Transverse colon (tissue), 4 donors: ENCODE results near the gene ASB4. TPM values are rescaled to one million over a fixed set of nuclear protein-coding genes. Genes with fewer than 3 reads are reported as not detected.
A peak's percentile ranks its signal among the peaks of the same experiment; 100 is the strongest.

Experiments
- DNase-seq: peaks from one replicate; pipeline ENCODE4 v3.0.0-alpha.2; 2019
- H3K27ac ChIP-seq, 4 donors: fragments of 200-600 bp; sonication (generic); 2 replicates each; pipeline ENCODE4 v1.5.1; 2016 to 2018; ENCODE audit warnings: inconsistent platforms in 4 of 4
- H3K27me3 ChIP-seq: fragments of 200-600 bp; sonication (generic); 2 replicates; pipeline ENCODE4 v1.5.1; 2017; ENCODE audit warnings: inconsistent platforms
- H3K36me3 ChIP-seq, 4 donors: fragments of 200-600 bp; sonication (generic); 2 replicates each; pipeline ENCODE4 v1.5.1; 2017 to 2019; ENCODE audit warnings: inconsistent platforms in 4 of 4
- H3K4me1 ChIP-seq, 4 donors: fragments of 200-600 bp; sonication (generic); 2 replicates each; pipeline ENCODE4 v1.5.1; 2017 to 2020; ENCODE audit warnings: inconsistent platforms in 4 of 4
- H3K4me3 ChIP-seq, 4 donors: fragments of 200-600 bp; sonication (generic); 1 replicate in 1 of 4; 2 replicates in 3 of 4; pipeline versions ENCODE4 v1.5.1 to v1.6.1; 2017 to 2019; ENCODE audit warnings: inconsistent platforms in 4 of 4
- H3K9me3 ChIP-seq, 2 donors: fragments of 200-600 bp; sonication (generic); 2 replicates each; pipeline ENCODE4 v1.5.1; 2017 to 2019; ENCODE audit warnings: inconsistent platforms in 2 of 2
- EP300 ChIP-seq: sonication (generic); formaldehyde crosslinking; IDR thresholded peaks from one replicate; pipeline ENCODE4 v1.6.1; 2017; ENCODE audit warnings: antibody characterized with exemption, low read depth
- POLR2A ChIP-seq: fragments of 450-650 bp; IDR thresholded peaks from one replicate; pipeline ENCODE4 v1.6.1; 2016; ENCODE audit warnings: antibody characterized with exemption, mild to moderate bottlenecking, moderate library complexity
- POLR2AphosphoS5 ChIP-seq, 3 donors: sonication (generic); formaldehyde crosslinking; IDR thresholded peaks; one replicate each; pipeline ENCODE4 v1.6.1; 2016; ENCODE audit warnings: antibody characterized with exemption in 3 of 3
- WGBS, 2 donors: methylation state at CpG; one replicate each; pipeline ENCODE4 v1.1.5; 2018; ENCODE audit warnings: low coverage in 1 of 2; 5-methylcytosine and 5-hydroxymethylcytosine counted together
- in situ Hi-C, 4 donors: fragments of 200-750 bp; cut with MboI; loops; one replicate each; pipeline versions ENCODE4 v1.15.0 to v1.15.1; 2017; ENCODE audit warnings: low sequenced_read_pairs in 3 of 4, low pct_ligation_motif_present in 1 of 4, low pct_unique_long_range_greater_than_20kb in 1 of 4
- intact Hi-C: fragments of 100-400 bp; cut with DNase I; formaldehyde crosslinking; loops from one replicate; pipeline ENCODE4 v1.15.1; 2023; ENCODE audit warnings: low total_unique reads
- total RNA-seq, 4 donors: library from RNA; depleted of rRNA; stranded (reverse); fragments of >200 nt; gene quantifications; one replicate each; pipeline ENCODE4 v1.1.0, GENCODE V29; 2016
- TF ChIP-seq, protein P1 (sequence below), 5 experiments: fragments of 200-600 bp in 3 of 5; fragments of 450-650 bp in 2 of 5; sonication (generic) in 3 of 5; IDR thresholded peaks; 1 replicate in 2 of 5; 2 replicates in 3 of 5; pipeline ENCODE4 v1.5.1; 2016 to 2017; ENCODE audit warnings: antibody characterized with exemption in 5 of 5, inconsistent platforms in 3 of 5, mild to moderate bottlenecking in 2 of 5, moderate library complexity in 1 of 5

Gene ASB4, protein sequence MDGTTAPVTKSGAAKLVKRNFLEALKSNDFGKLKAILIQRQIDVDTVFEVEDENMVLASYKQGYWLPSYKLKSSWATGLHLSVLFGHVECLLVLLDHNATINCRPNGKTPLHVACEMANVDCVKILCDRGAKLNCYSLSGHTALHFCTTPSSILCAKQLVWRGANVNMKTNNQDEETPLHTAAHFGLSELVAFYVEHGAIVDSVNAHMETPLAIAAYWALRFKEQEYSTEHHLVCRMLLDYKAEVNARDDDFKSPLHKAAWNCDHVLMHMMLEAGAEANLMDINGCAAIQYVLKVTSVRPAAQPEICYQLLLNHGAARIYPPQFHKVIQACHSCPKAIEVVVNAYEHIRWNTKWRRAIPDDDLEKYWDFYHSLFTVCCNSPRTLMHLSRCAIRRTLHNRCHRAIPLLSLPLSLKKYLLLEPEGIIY
- not detected for total RNA-seq

DNA sequence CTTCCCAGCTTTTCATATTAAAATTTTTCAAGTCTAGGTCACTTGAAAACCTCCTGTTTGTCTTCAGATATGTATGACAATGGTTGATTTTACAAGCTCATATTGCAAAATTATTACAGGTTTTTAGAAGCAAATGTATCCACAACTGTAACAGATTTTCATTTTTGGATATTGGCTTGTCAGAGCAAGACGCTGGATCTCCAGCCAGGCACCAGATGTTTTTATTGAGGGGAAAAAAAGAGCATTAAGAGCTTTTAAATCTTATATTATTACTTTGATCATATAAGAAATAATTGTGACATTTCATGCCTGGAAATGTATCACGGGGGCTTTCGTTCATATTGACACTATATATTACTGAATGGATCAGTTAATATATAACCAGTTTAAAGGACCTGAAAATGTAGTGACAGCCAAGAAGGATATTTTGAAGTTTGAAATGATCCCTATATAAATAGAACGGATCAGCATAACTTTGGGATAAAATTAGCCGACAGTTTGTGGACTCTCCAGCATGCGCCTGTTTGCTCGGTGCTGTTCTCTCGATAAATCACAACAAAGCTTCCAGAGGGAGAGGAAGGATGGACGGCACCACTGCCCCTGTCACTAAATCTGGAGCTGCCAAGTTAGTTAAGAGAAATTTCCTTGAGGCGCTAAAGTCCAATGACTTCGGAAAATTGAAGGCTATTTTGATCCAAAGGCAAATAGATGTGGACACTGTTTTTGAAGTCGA is at the start of gene ASB4:
TSS of gene ASB4 (plus strand) at position 553 of the 733 bp plus-strand sequence. CDS start at position 582, 29 bp downstream.
- no peak within 1 kb of the TSS for H3K4me3 ChIP-seq
- no peak within 1 kb of the TSS for H3K27ac ChIP-seq
- no peak for DNase-seq
- no peaks in the 10 kb centered on the region for H3K36me3 ChIP-seq
- H3K9me3 ChIP-seq = no peaks in the 10 kb centered on the region
- H3K4me1 ChIP-seq = no peaks in the 10 kb centered on the region
- WGBS, 2 donors = 43 to 48% methylated on average over 9 to 12 of the region's 12 CpGs
- in situ Hi-C loops = loop anchor here in 2 of 4 donors (25.0 kb wide), 1 partner anchor 1023 kb away; no protein-coding TSS in a partner anchor
- TF ChIP-seq POLR2AphosphoS5 (IDR thresholded peaks at IDR 0.05) (no peak), EP300 (no peak), POLR2A (no peak)
- TF ChIP-seq, protein P1, sequence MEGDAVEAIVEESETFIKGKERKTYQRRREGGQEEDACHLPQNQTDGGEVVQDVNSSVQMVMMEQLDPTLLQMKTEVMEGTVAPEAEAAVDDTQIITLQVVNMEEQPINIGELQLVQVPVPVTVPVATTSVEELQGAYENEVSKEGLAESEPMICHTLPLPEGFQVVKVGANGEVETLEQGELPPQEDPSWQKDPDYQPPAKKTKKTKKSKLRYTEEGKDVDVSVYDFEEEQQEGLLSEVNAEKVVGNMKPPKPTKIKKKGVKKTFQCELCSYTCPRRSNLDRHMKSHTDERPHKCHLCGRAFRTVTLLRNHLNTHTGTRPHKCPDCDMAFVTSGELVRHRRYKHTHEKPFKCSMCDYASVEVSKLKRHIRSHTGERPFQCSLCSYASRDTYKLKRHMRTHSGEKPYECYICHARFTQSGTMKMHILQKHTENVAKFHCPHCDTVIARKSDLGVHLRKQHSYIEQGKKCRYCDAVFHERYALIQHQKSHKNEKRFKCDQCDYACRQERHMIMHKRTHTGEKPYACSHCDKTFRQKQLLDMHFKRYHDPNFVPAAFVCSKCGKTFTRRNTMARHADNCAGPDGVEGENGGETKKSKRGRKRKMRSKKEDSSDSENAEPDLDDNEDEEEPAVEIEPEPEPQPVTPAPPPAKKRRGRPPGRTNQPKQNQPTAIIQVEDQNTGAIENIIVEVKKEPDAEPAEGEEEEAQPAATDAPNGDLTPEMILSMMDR (IDR thresholded peaks at IDR 0.05) = no peak
- intact Hi-C loops = no loop called here
- H3K27me3 ChIP-seq = no peaks in the 10 kb centered on the region

DNA sequence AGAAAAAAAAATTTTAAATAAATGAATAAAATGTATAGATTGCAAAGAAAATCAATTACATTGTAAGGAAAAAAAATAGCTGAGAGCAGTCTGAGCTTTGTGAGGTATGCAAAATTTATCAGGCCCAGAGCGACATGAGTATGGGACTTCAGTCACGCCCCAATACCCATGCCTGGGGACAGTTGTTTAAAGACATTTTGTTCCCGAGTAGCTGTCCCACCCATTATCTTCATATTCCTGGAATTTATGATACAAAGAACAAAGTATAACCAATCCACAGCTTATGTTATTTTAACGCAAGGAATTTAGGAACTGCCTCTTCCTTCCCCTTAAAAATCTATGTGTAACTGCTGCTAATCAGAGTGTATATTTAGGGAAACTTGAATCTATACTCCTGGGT is 49.3 kb upstream of the ASB4 start:
- Histone ChIP-seq H3K4me3 (no peak overlapping the region), H3K4me1 (peaks cover 11 to 31% (median 15%) of the 10 kb centered on the region in 4 donors), H3K36me3 (no peaks in the 10 kb centered on the region), H3K27ac (no peak overlapping the region), H3K27me3 (no peaks in the 10 kb centered on the region), H3K9me3 (no peaks in the 10 kb centered on the region)
- no peak for DNase-seq
- intact Hi-C loops = no loop called here
- WGBS, 2 donors = 53 to 83% methylated on average over 4 of the region's 4 CpGs
- in situ Hi-C loops = no loop called here
- TF ChIP-seq POLR2A = no peak
- no peak for TF ChIP-seq EP300
- TF ChIP-seq, protein P1 (IDR thresholded peaks at IDR 0.05) = no peak
- no peak for TF ChIP-seq POLR2AphosphoS5 (IDR thresholded peaks at IDR 0.05)

DNA sequence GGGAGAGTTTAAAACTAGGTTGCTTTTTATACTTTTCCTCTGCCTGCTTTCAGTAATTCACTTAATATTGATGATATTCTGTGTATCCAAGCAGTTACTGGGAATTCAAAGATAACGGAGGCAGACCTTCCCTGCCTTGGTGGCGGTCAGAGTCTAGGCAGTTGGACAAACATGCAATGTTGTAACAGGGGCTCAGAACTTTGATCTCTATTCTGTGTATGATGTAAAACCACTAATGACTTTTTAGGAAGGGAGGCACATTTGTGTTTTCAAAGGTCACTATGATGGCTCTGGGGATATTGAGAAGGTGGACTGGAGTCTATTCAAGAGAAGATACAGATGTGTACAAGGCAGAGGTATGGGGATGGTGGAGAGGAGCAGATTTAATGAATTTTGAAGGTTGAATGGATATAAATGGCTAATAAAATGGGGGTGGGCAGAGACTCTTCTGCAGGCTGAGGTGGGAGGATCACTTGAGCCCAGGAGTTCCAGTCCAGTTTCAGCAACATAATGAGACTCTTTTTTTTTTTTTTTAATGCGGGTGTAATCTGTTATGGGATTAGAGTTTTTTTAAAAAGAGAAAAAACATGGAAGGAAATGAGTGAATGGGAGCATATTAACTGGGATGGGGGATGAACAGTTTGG is 45.2 kb upstream of the ASB4 start:
- TF ChIP-seq POLR2AphosphoS5 (IDR thresholded peaks at IDR 0.05) = no peak
- no peak for TF ChIP-seq POLR2A
- TF ChIP-seq, protein P1 (IDR thresholded peaks at IDR 0.05) = no peak
- TF ChIP-seq EP300 = no peak
- Histone ChIP-seq H3K4me1 (peaks cover 0 to 2% (median 1%) of the 10 kb centered on the region in 4 donors), H3K36me3 (no peaks in the 10 kb centered on the region), H3K9me3 (no peaks in the 10 kb centered on the region), H3K4me3 (no peak overlapping the region), H3K27ac (peak overlapping the region in 1 of 4 donors; percentile 10), H3K27me3 (no peaks in the 10 kb centered on the region)
- 55 to 72% methylated on average over 3 of the region's 3 CpGs for WGBS, 2 donors
- intact Hi-C loops (no loop called here), in situ Hi-C loops (no loop called here)
- DNase-seq = no peak
